RKO (cell line): ENCODE measurements around the gene BBS2.

Source experiments
- DNase-seq: peaks from one replicate; pipeline ENCODE4 v3.0.0-alpha.2; 2016; ENCODE audit warnings: low spot score

The BBS2 gene, protein sequence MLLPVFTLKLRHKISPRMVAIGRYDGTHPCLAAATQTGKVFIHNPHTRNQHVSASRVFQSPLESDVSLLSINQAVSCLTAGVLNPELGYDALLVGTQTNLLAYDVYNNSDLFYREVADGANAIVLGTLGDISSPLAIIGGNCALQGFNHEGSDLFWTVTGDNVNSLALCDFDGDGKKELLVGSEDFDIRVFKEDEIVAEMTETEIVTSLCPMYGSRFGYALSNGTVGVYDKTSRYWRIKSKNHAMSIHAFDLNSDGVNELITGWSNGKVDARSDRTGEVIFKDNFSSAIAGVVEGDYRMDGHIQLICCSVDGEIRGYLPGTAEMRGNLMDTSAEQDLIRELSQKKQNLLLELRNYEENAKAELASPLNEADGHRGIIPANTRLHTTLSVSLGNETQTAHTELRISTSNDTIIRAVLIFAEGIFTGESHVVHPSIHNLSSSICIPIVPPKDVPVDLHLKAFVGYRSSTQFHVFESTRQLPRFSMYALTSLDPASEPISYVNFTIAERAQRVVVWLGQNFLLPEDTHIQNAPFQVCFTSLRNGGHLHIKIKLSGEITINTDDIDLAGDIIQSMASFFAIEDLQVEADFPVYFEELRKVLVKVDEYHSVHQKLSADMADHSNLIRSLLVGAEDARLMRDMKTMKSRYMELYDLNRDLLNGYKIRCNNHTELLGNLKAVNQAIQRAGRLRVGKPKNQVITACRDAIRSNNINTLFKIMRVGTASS

DNA sequence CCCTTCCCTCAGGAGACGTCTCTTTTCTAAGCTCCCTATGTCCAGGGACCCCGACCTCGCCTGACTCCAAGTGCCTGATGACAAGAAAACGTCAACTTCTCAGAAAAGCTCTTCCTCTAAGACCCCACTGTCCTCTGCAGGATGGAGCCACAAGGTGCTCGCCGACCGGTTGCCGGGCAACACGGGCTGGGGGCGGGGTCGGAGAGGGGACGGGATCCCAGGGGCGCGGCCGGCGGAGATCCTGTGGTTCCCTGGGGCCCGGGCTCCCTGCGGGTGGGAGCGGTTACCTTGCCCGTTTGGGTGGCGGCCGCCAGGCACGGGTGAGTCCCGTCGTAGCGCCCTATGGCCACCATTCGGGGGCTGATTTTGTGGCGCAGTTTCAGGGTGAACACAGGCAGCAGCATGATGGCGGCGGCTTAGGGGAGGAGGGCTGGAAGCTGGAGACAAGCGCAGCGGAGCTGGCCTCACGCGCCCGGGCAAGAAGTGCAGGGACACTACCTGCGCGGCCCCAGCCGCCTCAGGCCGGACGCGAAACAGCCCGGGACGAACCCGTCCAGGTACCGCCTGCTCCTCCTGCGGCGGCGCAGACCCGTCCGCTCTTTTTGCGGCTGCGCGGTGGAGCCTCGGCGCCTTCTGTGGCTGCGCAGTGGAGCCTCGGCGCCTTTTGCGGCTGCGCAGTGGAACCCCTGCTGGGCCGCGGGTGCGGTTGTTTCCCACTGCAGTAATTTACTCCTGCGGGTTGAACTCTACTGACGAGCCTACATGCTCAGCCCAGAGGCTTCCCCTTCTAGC is at the start of gene BBS2:
Gene BBS2 (minus strand): TSS at position 566 of the 792 bp plus-strand sequence. CDS start 162 bp downstream, at position 404.
- peak; percentile 88 for DNase-seq

- no peak for DNase-seq
Observed at GRCh38 chr16:56564793-56565477, 45.1 kb upstream of the BBS2 start, which contains the start of gene MT4. Gene MT4, plus strand, starts transcription at chr16:56565073. Its CDS starts 56 bp downstream, at chr16:56565129.

DNA sequence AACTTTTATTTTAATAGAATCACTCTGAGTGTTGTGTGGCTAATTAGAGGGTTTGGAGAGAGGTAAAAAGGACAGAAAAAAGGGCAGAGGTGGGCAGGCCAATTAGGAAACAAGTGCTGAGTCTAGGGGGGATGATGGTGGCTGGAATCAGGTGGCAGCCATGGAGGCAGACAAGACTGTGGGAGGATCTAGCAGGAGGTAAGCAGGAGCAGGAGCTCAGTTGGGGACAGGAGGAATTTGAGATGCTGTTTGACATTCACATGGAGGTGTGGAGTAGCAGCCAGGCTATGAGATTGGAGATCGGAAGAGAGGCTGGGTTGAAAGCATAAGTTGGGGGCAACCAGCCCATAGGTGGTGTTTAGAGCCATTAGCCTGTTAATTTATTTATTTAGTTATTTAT is 41.3 kb upstream of the BBS2 start:
- no peak for DNase-seq

DNA sequence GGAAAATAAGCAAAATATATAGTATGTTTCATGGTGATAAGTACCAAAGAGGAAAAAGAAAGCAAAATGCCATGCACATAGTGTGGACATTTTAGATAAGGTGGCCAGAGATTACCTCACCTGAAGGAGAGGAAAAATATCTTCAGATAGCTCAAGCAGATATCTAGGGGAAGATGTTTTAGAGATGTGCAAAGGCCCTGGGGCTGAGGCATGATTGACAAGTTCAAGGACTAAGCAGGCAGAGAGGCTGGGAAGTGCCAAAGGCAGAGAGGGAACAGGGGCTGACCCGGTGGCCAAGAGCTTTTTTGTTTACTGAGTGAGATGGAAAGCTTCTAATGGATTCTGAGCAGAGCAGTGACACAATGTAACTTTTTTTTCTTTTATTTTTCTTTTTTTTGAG is 40.6 kb upstream of the BBS2 start:
- DNase-seq: no peak

DNA sequence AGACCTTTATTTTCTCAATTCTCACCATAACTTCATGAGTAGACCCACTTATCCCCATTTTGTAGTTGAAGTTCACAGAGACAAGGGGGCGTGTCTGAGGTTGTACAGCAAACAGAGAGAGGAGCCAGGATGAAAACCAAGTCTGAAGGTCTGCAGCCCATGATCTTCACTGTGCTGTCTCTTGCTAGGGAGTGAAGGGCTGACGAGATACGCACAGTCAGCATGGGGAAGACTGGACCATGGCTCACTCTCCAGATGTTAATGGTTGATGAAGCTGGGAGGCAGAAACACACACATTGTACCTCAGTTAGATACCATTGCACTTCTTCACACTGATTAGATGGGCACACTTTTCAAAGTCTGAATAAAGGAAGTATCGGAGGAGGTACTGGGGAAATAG is 39.3 kb upstream of the BBS2 start:
- no peak for DNase-seq

DNA sequence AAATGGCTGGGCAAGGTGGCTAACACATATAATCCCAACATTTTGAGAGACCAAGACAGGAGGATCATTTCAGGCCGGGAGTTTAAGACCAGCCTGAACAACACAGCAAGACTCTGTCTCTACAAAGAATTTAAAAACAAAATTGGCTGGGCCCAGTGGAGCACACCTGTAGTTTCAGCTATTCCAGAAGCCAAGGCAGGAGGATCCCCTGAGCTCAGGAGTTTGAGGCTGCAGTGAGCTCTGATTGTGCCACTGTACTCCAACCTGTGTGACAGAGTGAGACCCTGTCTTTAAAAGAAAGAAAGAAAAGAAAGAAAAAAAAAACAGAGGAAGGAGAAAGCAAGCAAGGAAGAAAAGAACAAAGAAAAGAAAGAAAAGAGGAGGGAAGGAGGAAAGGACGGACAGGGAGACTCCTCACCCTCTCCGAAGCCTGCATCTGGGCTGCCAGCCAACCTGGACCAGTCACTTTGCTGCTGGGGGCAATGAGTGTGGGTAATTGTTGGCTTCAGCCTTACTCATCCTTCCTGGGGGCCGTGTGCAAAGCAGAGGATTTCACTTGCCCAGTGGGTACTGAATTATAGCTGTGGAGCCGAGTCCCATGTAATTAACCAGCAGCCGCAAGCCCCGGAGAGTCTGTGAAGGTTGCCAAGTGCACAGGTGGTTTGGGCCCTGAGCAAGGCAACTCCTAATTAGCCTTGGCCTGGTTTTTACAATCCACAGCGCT is 38.4 kb upstream of the BBS2 start:
- peak; percentile 80 for DNase-seq

DNA sequence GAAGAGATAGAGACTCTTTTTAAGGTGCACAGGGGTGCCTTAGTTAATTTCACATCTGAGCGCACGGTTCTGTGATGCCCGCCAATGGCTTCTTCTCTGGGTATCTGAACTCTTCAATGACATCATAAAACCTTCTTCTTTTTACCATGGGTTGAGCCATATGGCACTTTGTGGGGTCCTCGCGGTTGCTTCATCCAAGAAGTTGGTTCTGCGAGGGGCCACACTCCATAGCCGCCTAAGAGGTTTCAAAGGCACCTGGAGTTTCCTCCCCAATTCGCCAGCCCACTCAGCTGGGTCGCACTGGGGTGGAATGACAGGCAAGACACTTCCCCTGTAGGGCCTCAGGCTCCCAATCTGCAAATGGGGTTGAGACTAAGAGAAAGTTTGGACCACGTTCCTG is 34.6 kb upstream of the BBS2 start:
- no peak for DNase-seq

GRCh38 chr16:56551796-56552738 is 32.2 kb upstream of the BBS2 start:
- no peak for DNase-seq

DNA sequence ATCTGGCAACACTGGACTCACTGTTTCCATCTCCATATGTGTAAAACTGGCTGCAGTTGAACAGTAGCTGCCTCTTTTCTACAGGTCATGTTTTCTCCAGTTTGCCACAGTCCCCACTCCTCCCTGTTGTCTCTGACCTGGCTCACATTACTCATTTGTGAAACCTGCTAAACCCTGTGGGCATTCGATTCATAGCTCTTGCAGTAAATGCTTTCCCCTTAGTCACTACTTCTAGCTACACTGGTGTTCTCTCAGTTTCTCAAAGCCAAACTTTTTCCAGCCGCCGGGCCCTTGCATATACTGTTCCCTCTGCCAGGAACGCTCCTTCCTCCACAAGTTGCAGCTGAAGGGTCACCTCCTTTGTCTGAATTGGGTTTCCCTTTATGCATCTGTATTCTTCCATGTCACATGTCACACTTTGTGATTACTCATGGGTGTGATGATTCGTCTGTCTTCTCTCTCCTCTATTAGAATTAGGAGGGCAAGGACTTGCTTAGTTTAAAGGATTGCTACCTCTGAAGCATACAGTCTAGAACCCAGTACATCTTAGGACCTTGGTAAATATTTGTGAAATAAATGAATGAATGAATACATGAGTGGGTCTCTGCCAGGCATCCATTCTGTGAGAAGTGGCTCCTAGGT is 30.0 kb upstream of the BBS2 start:
- DNase-seq: no peak

DNA sequence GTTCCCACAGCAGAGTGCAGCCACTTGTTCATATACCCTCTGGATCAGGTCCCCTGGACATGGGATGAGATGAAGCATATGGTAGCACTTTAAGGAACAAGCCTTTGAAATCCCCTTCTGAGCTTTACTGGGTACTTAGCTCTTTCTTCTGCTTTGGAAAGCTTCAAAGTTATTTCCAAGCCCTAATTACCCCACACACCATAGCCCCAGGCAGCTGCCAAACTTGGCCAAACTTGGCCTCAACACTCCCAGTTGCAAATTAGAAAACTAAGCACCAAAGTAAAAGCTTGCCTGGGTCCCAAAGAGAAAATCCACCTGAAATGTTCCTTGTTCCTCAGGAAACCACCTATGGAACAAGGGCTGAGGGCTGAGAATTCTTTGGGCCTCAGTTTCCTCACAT is 29.3 kb upstream of the BBS2 start:
- no peak for DNase-seq

DNA sequence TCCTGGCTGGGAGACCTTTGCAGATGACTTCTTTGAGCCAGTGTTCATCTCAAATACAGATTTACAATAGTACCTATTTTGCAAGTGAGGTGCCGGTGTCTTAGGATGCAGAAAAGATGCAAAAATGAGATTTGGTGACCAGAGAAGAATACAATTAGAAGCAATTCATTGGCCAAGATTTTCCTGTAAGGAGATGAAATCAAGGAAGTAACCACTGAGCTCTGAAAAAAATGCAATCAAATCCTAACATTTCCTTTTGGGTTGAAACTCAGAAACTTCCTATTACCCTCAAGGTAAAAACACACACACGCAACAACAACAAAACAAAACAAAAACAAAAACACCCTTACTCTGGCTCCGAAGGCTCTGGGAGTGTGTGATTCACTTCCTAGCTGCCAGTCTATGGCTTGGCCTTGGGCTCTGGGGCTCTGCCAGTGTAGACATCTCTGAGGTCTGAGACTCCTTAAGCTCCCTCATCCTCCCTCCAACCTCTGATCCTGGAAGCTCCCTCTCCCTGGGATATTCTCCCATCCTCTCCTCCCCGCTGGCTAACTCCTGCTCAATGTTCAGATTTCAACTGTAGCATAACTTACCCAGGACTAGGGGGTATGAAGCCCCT is 28.2 kb upstream of the BBS2 start:
- DNase-seq: no peak

DNA sequence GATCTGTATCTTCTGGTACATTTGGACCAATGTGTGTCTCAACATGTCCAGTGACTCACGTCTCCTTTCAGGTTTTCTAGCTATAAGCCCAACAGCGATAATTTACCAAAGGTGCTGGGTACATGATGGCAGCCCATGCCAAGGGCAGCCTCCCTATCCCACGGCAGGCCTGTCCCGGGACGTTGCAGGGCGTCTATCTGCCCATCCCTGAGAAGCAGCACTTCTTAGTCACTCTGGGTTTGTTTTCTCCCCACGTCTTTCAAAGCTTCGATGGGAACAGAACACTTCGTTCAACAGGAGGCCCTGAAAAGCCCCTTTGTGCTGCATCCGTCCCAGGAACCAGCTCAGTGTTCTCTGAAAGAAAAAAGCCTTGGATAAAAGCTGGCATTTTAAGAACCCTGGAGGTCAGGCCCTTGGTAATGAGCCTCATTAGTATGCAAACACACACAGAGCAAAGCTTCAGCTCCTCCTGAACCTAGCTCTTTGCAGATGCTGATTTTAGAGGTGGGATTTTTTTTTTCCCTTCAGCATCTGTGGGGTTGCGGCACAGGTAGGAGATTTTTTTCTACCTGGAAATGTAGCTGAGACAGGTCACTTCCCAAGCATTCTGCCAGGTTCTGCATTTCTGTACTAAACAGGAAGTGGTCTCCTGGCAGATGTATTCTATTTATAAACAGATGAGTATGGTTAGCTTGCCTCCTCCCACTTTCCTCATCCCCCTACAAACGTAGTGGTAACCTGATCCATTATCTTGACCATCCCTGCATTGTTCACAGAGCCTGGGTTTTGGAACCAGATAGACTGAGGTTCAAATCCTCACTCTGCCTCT is 27.5 kb upstream of the BBS2 start:
- peak; percentile 16 for DNase-seq

DNA sequence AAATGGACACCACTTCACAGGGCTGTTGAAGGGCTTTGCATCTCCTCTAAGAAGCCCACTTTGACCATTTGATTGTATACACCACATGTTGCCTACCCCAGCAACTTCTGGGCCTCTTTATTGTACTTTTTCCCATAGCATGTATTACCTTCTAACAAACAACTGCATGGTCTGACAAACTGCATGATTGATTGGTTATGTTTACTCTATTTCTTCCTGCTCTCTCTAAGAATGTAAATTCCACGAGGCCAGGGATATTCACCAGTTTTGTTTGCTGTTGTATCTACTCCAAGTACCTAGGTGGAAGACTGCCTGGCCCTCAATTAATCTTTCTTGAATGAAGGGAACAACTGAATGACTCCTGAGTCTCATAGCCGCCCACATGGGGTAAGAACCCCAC is 22.2 kb upstream of the BBS2 start:
- DNase-seq: no peak

- DNase-seq: no peak
Observed at GRCh38 chr16:56539656-56540055, 19.8 kb upstream of the BBS2 start.

GRCh38 chr16:56538331-56538730 is 18.5 kb upstream of the BBS2 start:
- no peak for DNase-seq

- no peak for DNase-seq
Observed at GRCh38 chr16:56534847-56535383, 15.1 kb upstream of the BBS2 start.

GRCh38 chr16:56532714-56533113 is 12.9 kb upstream of the BBS2 start:
- no peak for DNase-seq

- DNase-seq: no peak
Observed at GRCh38 chr16:56530872-56531271, 11.0 kb upstream of the BBS2 start.
